Measurements from ENCODE around the gene PTEN.

Gene PTEN

GRCh38 chr10:87983716-87984115, 120.3 kb downstream of the PTEN start:
- DNase-seq, result no peak

GRCh38 chr10:87987206-87987605, 123.8 kb downstream of the PTEN start:
- no peak for DNase-seq

GRCh38 chr10:87991946-87992345, 128.5 kb downstream of the PTEN start:
- no peak for DNase-seq

- DNase-seq, result no peak
These were observed 141.0 kb downstream of the PTEN start for GRCh38 chr10:88004451-88004850.

- DNase-seq, result no peak
These were observed 142.8 kb downstream of the PTEN start for GRCh38 chr10:88006261-88006660.

GRCh38 chr10:88008866-88009470, 145.5 kb downstream of the PTEN start:
- no peak for DNase-seq

GRCh38 chr10:88012641-88013040, 149.2 kb downstream of the PTEN start:
- no peak for DNase-seq

- DNase-seq, result no peak
These were observed 154.4 kb downstream of the PTEN start for GRCh38 chr10:88017781-88018180.

- DNase-seq, result no peak
These were observed 156.3 kb downstream of the PTEN start for GRCh38 chr10:88019753-88020152.

All from activated gamma-delta T cell (primary cell).